ENCODE data around the gene ZNF175. TPM values are rescaled to one million over a fixed set of nuclear protein-coding genes. Genes with fewer than 3 reads are reported as not detected.

Gene ZNF175
- total and polyA plus RNA-seq, 9 of the 15 experiments (the other 6 are each of a cell fraction or from before 2014, with no cell fraction given) = 3.7 to 37.9 (median 14.0) TPM

GRCh38 chr19:51572410-51572809, 1.3 kb downstream of the ZNF175 start:
- CTCF ChIA-PET (ENCODE audit: low intra/inter-chr PET ratio) = interaction anchor here (1.2 kb wide), 1 partner anchor 99 kb away, joined by 4 read pairs; no protein-coding TSS in a partner anchor
- intact Hi-C loops (cut with micrococcal nuclease) = loop anchor here (2.0 kb wide), 2 partner anchors 26 to 64 kb away; no protein-coding TSS in a partner anchor
- TF ChIP-seq ZNF778 (CRISPR knock-in tag; IDR thresholded peaks at IDR 0.05) (no peak), PHB (CRISPR knock-in tag; IDR thresholded peaks at IDR 0.05) (no peak), PCBP1 (IDR thresholded peaks at IDR 0.05; ENCODE audit: low read depth, low read length, poor library complexity, severe bottlenecking) (no peak), PHF8 (IDR thresholded peaks at IDR 0.05; ENCODE audit: borderline replicate concordance, low read length) (no peak), SMARCA4 (IDR thresholded peaks at IDR 0.05) (peak; percentile 71), ATF1 (CRISPR knock-in tag; IDR thresholded peaks at IDR 0.05) (no peak), ATF1 (tag; IDR thresholded peaks at IDR 0.05) (peak; percentile 25; the same call in 1 of the 2 replicates), XRCC5 (IDR thresholded peaks at IDR 0.05; ENCODE audit: low read depth, low read length) (no peak), HOXB6 (CRISPR knock-in tag; IDR thresholded peaks at IDR 0.05; ENCODE audit: borderline replicate concordance) (no peak), NR2C1 (IDR thresholded peaks at IDR 0.05) (no peak), NR2C1 (tag; IDR thresholded peaks at IDR 0.05) (no peak), EP400 (IDR thresholded peaks at IDR 0.05) (peak; percentile 61), FOXK1 (CRISPR knock-in tag; IDR thresholded peaks at IDR 0.05; ENCODE audit: borderline replicate concordance) (no peak), ZNF76 (CRISPR knock-in tag; IDR thresholded peaks at IDR 0.05; ENCODE audit: borderline replicate concordance) (no peak), ZNF740 (CRISPR knock-in tag; IDR thresholded peaks at IDR 0.05) (no peak), ZNF740 (tag; IDR thresholded peaks at IDR 0.05) (no peak), ESRRA (IDR thresholded peaks at IDR 0.05; ENCODE audit: borderline replicate concordance, low read depth) (peak; percentile 98), POLR2H (tag; IDR thresholded peaks at IDR 0.05; ENCODE audit: low read depth) (peak; percentile 53; the same call in 1 of the 2 replicates), ZFX (CRISPR knock-in tag; IDR thresholded peaks at IDR 0.05) (no peak), CREM (IDR thresholded peaks at IDR 0.05; ENCODE audit: low read depth) (peak; percentile 44), DPF2 (IDR thresholded peaks at IDR 0.05) (peak; percentile 64)
- TF ChIP-seq, protein P1, sequence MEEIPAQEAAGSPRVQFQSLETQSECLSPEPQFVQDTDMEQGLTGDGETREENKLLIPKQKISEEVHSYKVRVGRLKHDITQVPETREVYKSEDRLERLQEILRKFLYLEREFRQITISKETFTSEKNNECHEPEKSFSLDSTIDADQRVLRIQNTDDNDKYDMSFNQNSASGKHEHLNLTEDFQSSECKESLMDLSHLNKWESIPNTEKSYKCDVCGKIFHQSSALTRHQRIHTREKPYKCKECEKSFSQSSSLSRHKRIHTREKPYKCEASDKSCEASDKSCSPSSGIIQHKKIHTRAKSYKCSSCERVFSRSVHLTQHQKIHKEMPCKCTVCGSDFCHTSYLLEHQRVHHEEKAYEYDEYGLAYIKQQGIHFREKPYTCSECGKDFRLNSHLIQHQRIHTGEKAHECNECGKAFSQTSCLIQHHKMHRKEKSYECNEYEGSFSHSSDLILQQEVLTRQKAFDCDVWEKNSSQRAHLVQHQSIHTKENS (CRISPR knock-in tag; IDR thresholded peaks at IDR 0.05) = no peak
- TF ChIP-seq, protein P2, sequence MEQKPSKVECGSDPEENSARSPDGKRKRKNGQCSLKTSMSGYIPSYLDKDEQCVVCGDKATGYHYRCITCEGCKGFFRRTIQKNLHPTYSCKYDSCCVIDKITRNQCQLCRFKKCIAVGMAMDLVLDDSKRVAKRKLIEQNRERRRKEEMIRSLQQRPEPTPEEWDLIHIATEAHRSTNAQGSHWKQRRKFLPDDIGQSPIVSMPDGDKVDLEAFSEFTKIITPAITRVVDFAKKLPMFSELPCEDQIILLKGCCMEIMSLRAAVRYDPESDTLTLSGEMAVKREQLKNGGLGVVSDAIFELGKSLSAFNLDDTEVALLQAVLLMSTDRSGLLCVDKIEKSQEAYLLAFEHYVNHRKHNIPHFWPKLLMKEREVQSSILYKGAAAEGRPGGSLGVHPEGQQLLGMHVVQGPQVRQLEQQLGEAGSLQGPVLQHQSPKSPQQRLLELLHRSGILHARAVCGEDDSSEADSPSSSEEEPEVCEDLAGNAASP (IDR thresholded peaks at IDR 0.05) = no peak

More at GRCh38 chr19:51572410-51572809, 1.3 kb downstream of the ZNF175 start:
- Histone ChIP-seq H3K27ac (ENCODE audit: extremely low read depth, low read depth, low read length) (peak overlapping the region; percentile 76), H3K9me3 (replicated peaks; ENCODE audit: control insufficient read depth, insufficient read depth, low read depth, low read length) (no peaks in the 10 kb centered on the region), H3K4me3 (peak overlapping the region; percentile 71), H3K36me3 (ENCODE audit: control insufficient read depth, insufficient read depth, low read length) (peaks cover 47% of the 10 kb centered on the region), H3K27me3 (ENCODE audit: control insufficient read depth in 2 of 2, insufficient read depth in 2 of 2, low read length in 2 of 2) (no peaks in the 10 kb centered on the region), H3K79me2 (ENCODE audit: control insufficient read depth, insufficient read depth, low read length) (peaks cover 63% of the 10 kb centered on the region), H3K9me1 (ENCODE audit: control insufficient read depth, insufficient read depth, low read length) (no peaks in the 10 kb centered on the region), H3K4me2 (ENCODE audit: insufficient read depth, low read length) (peak overlapping the region; percentile 97), H3K4me1 (replicated peaks in 1 of 2; ENCODE audit: control insufficient read depth in 2 of 2, insufficient read depth in 2 of 2, low read length in 2 of 2) (peaks cover 10 to 47% of the 10 kb centered on the region in 2 experiments), H4K20me1 (replicated peaks; ENCODE audit: control insufficient read depth, insufficient read depth, low read length) (no peaks in the 10 kb centered on the region), H2AFZ (ENCODE audit: low read depth, low read length) (no peak overlapping the region), H3K9ac (ENCODE audit: insufficient read depth in 1 of 2, low read depth in 2 of 2, low read length in 2 of 2) (peak overlapping the region; percentile 66 to 86; a peak in 3 of 4 replicates)
- in situ Hi-C loops (cut with MboI) = no loop called here
- BruUV-seq (replicated peaks) = no TSS peak
- DNase-seq (ENCODE audit: extremely low read depth in 1 of 4, low spot score in 3 of 4) (peak in 3 of 4 experiments; percentile 24 to 86 (median 74)), ATAC-seq (peak; percentile 82), FAIRE-seq (peak; percentile 81)
- WGBS (ENCODE audit: insufficient coverage, low coverage, missing lambda C conversion rate) = 0% methylated on average over 3 of the region's 3 CpGs
- POLR2A ChIA-PET = interaction anchor here (0.9 to 1.4 kb wide), 3 partner anchors 19 to 24 kb away, joined by 5 to 7 read pairs (median 6); no protein-coding TSS in a partner anchor

Data from K562 (cell line).